Vagina (tissue), 2 donors: ENCODE results near the gene IQSEC1.

Experiments used
- POLR2A ChIP-seq, 2 donors: fragments of 450-650 bp; IDR thresholded peaks; one replicate each; pipeline ENCODE4 v1.6.1; 2017; ENCODE audit warnings: antibody characterized with exemption in 2 of 2, mild to moderate bottlenecking in 2 of 2, moderate library complexity in 2 of 2
- POLR2AphosphoS5 ChIP-seq, 2 donors: sonication (generic); formaldehyde crosslinking; IDR thresholded peaks; one replicate each; pipeline ENCODE4 v1.9.0; 2017; ENCODE audit warnings: antibody characterized with exemption in 2 of 2, mild to moderate bottlenecking in 2 of 2, low read depth in 1 of 2; ENCODE audit not compliant: insufficient read depth in 1 of 2

DNA sequence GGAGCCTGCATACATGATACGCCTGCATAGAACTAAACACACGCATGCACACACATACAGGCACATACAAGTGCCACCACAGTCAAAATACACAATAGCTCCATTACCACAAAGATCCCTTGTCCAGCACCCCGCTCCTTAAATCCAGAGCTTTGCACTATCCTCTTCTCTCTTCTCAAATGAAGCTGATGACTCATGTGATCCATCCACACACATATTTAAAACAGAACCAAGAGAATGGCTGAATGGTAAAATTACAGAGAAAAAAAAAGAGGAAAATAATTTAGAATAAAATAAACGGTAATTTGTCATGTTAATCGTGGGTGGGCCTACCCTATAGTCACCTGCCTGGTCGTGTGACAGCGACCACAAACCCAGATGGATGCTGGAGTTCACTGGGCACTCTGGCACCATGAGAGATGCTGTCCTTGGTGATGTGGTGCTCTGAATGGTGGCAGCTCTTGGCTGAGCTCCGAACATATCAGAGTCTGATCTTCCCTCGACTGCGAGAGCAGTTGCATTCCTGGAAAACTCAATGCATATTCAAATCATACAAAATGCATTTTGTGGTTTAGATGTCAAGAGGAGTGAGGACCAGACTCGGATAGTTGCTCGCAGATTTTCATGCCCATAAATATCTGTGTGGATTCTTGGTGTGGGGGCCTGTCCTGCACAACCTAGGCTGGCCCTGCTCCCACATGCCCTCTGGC, 8.9 kb downstream of the IQSEC1 start:
- no peak for TF ChIP-seq POLR2AphosphoS5 (IDR thresholded peaks at IDR 0.05; ENCODE audit: insufficient read depth in 1 of 2, low read depth in 1 of 2)
- no peak for TF ChIP-seq POLR2A (IDR thresholded peaks at IDR 0.05)
